GM12878 (cell line): Measurements from ENCODE around the gene ZNF768. TPM values are rescaled to one million over a fixed set of nuclear protein-coding genes. Genes with fewer than 3 reads are reported as not detected.
A peak's percentile ranks its signal among the peaks of the same experiment; 100 is the strongest.

Experiments used
- ATAC-seq: fragments of 200-7000 bp; cut with Tn5 transposase; 3 replicates; pipeline ENCODE4 v1.9.1; 2020; ENCODE audit warnings: mild to moderate bottlenecking, moderate library complexity
- BruUV-seq: library from RNA; stranded (reverse); fragments of 400-500 nt; replicated peaks from 2 replicates; lab custom pipeline; 2021; lab: Mats Ljungman, UMichigan
- CTCF ChIA-PET: fragments of 300-600 bp; sonication (Branson Sonifier 250); formaldehyde crosslinking; extraction: SDS; loops from one replicate; lab custom pipeline; 2021; ENCODE audit warnings: inconsistent platforms; lab: Yijun Ruan, JAX
- POLR2A ChIA-PET: fragments of 350-600 bp; formaldehyde crosslinking; extraction: SDS; loops from one replicate; lab custom pipeline; 2021; ENCODE audit warnings: inconsistent platforms; lab: Charles Lee
- RAD21 ChIA-PET: fragments of 300-600 bp; sonication (Branson Sonifier 250); formaldehyde crosslinking; loops from one replicate; lab custom pipeline; 2023; ENCODE audit warnings: antibody characterized with exemption; ENCODE audit not compliant: unreplicated experiment; lab: Charles Lee
- SMC1A ChIA-PET: fragments of 300-600 bp; sonication (Branson Sonifier 250); formaldehyde crosslinking; loops from one replicate; lab custom pipeline; 2023; ENCODE audit not compliant: unreplicated experiment, uncharacterized antibody; lab: Charles Lee
- DNase-seq: peaks from one replicate; pipeline ENCODE4 v3.0.0-alpha.2; 2011; ENCODE audit warnings: low read depth, low spot score
- FAIRE-seq: peaks from 3 replicates; lab custom pipeline; 2011; peaks lifted over from hg19 to GRCh38; lab: Jason Lieb, UNC
- H2AFZ ChIP-seq: 2 replicates; pipeline ENCODE4 v1.6.0; 2011; ENCODE audit warnings: low read depth, low read length, control low read depth; ENCODE audit not compliant: control insufficient read depth
- H3K27ac ChIP-seq: 2 replicates; pipeline ENCODE4 v1.5.1; 2011; ENCODE audit warnings: control low read depth; ENCODE audit not compliant: control insufficient read depth, insufficient read depth
- H3K27me3 ChIP-seq, 2 experiments: replicated peaks in 1 of 2; 2 replicates each; pipeline versions ENCODE4 v1.6.0 to v1.6.1; 2011; ENCODE audit warnings: low read length in 1 of 2; ENCODE audit not compliant: control insufficient read depth in 2 of 2, insufficient read depth in 2 of 2
- H3K36me3 ChIP-seq, 2 experiments: 2 replicates each; pipeline ENCODE4 v1.5.1; 2011; ENCODE audit warnings: low read length in 1 of 2; ENCODE audit not compliant: control insufficient read depth in 2 of 2, insufficient read depth in 2 of 2
- H3K4me1 ChIP-seq: 2 replicates; pipeline ENCODE4 v1.6.1; 2011; ENCODE audit warnings: mild to moderate bottlenecking, low read length, moderate library complexity, mixed read lengths; ENCODE audit not compliant: control insufficient read depth, insufficient read depth
- H3K4me2 ChIP-seq: 2 replicates; pipeline ENCODE4 v1.6.0; 2011; ENCODE audit warnings: control low read depth; ENCODE audit not compliant: control insufficient read depth, insufficient read depth
- H3K4me3 ChIP-seq: fragments of 200-600 bp; sonication (generic); 2 replicates; pipeline ENCODE4 v1.5.1; 2016
- H3K79me2 ChIP-seq: 2 replicates; pipeline ENCODE4 v1.6.0; 2011; ENCODE audit warnings: low read length; ENCODE audit not compliant: control insufficient read depth, insufficient read depth
- H3K9ac ChIP-seq: 2 replicates; pipeline ENCODE4 v1.8.0; 2011; ENCODE audit warnings: low read length, control low read depth, mixed read lengths; ENCODE audit not compliant: control insufficient read depth, insufficient read depth
- H3K9me3 ChIP-seq: replicated peaks from 3 replicates; pipeline ENCODE4 v1.5.1; 2011; ENCODE audit warnings: mild to moderate bottlenecking, low read length; ENCODE audit not compliant: control insufficient read depth, insufficient read depth
- H4K20me1 ChIP-seq: 2 replicates; pipeline ENCODE4 v1.6.0; 2011; ENCODE audit not compliant: control insufficient read depth, insufficient read depth
- EED ChIP-seq: sonication (generic); IDR thresholded peaks from 2 replicates; pipeline ENCODE4 v1.6.1; 2016; ENCODE audit warnings: antibody characterized with exemption, low read depth
- ETV6 ChIP-seq, 2 experiments: fragments of 450-650 bp in 1 of 2; IDR thresholded peaks in 1 of 2; conservative IDR thresholded peaks in 1 of 2; 2 replicates each; pipeline ENCODE4 v1.6.1; 2014; ENCODE audit warnings: antibody characterized with exemption in 1 of 2, borderline replicate concordance in 1 of 2, low read depth in 1 of 2, mild to moderate bottlenecking in 1 of 2, moderate library complexity in 1 of 2
- IRF5 ChIP-seq: fragments of 450-650 bp; IDR thresholded peaks from 2 replicates; pipeline ENCODE4 v1.6.1; 2017; ENCODE audit warnings: borderline replicate concordance
- NBN ChIP-seq: fragments of 450-650 bp; IDR thresholded peaks from 2 replicates; pipeline ENCODE4 v1.6.1; 2016
- PAX8 ChIP-seq: fragments of 450-650 bp; IDR thresholded peaks from 2 replicates; pipeline ENCODE4 v1.6.1; 2017; ENCODE audit warnings: mild to moderate bottlenecking, moderate library complexity
- PRDM15 ChIP-seq: fragments of 450-650 bp; formaldehyde crosslinking; IDR thresholded peaks from 2 replicates; pipeline ENCODE4 v1.4.0; 2020; ENCODE audit warnings: mild to moderate bottlenecking, moderate library complexity
- RBBP5 ChIP-seq: fragments of 200-600 bp; sonication (generic); conservative IDR thresholded peaks from 2 replicates; pipeline ENCODE4 v1.6.1; 2016
- REST ChIP-seq: IDR thresholded peaks from 2 replicates; pipeline ENCODE4 v1.6.1; 2012; ENCODE audit warnings: mild to moderate bottlenecking, low read depth, low read length
- TAF1 ChIP-seq: IDR thresholded peaks from 2 replicates; pipeline ENCODE4 v1.6.1; 2011; ENCODE audit warnings: mild to moderate bottlenecking, low read depth, low read length, borderline replicate concordance
- ZNF592 ChIP-seq: fragments of 450-650 bp; IDR thresholded peaks from 2 replicates; pipeline ENCODE4 v1.6.1; 2017; ENCODE audit warnings: mild to moderate bottlenecking, moderate library complexity
- WGBS: methylation state at CpG from one replicate; pipeline ENCODE4 v1.1.6; 2016; ENCODE audit warnings: low lambda C conversion rate; ENCODE audit not compliant: insufficient replicate concordance, insufficient coverage; ENCODE audit errors: missing lambda C conversion rate; 5-methylcytosine and 5-hydroxymethylcytosine counted together
- in situ Hi-C: fragments of 300-500 bp; cut with MboI; formaldehyde crosslinking; loops from 9 replicates; pipeline ENCODE4 v1.14.3; 2018; ENCODE audit warnings: mixed read lengths
- intact Hi-C: fragments of 100-400 bp; cut with micrococcal nuclease; formaldehyde crosslinking; loops from one replicate; pipeline ENCODE4 v1.14.2; 2022; ENCODE audit not compliant: unreplicated experiment
- polyA plus RNA-seq, 11 experiments: library from polyadenylated mRNA; depleted of rRNA in 4 of 11; unstranded in 6 of 11; stranded (reverse) in 5 of 11; fragments of >200 nt; fragmentation: Nextera tagmentation in 4 of 11; fragmentation: Illumina TruSeq in 1 of 11; extraction: Ambion mirVana in 4 of 11; extraction: Trizol in 1 of 11; gene quantifications; 1 replicate in 1 of 11; 2 replicates in 10 of 11; pipeline versions ENCODE4 v1.2.1 to v1.2.3, GENCODE V29; 2011 to 2016; ENCODE audit warnings: inconsistent platforms in 2 of 11, missing spikeins in 2 of 11, low read depth in 1 of 11
- total RNA-seq, 4 experiments: library from RNA; depleted of rRNA in 3 of 4; stranded (reverse); fragments of >200 nt in 3 of 4; fragmentation: Illumina TruSeq in 1 of 4; extraction: Trizol in 1 of 4; gene quantifications; 2 replicates each; pipeline versions ENCODE4 v1.2.1 to v1.2.3, GENCODE V29; 2013 to 2021

ZNF768 gene
- total and polyA plus RNA-seq, 10 of the 15 experiments (the other 5 are each of a cell fraction or from before 2014, with no cell fraction given), result 0.05 to 23.1 (median 9.1) TPM

GRCh38 chr16:30474074-30474452, 52.3 kb downstream of the ZNF768 start:
- POLR2A ChIA-PET, result interaction anchor here (0.6 to 11.0 kb wide), 12 partner anchors 10 to 225 kb away, joined by 3 to 367 read pairs (median 5); partner anchors contain the start of gene SRCAP
- in situ Hi-C loops, result loop anchor here (25.0 kb wide), 1 partner anchor 1413 kb away; no protein-coding TSS in a partner anchor
- ATAC-seq, result no peak
- peaks cover 40% of the 10 kb centered on the region for H3K4me1 ChIP-seq
- SMC1A ChIA-PET, result interaction anchor here (1.0 to 11.2 kb wide), 7 partner anchors 21 to 124 kb away, joined by 5 to 431 read pairs (median 12); partner anchors contain the start of genes DCTPP1, SEPHS2, ZNF747 and ZNF764
- peak overlapping the region; percentile 90 for H3K27ac ChIP-seq
- H3K4me2 ChIP-seq, result peak overlapping the region; percentile 95
- no peaks in the 10 kb centered on the region for H3K27me3 ChIP-seq
- H3K4me3 ChIP-seq, result peak overlapping the region; percentile 96
- H3K9me3 ChIP-seq, result no peaks in the 10 kb centered on the region
- H3K79me2 ChIP-seq, result peaks cover 27% of the 10 kb centered on the region
- no TSS peak for BruUV-seq
- H3K36me3 ChIP-seq, result peaks cover 4% of the 10 kb centered on the region in 2 experiments; a peak in 2 of 4 replicates
- no peak for FAIRE-seq
- intact Hi-C loops, result no loop called here
- 19% methylated on average over 27 of the region's 35 CpGs for WGBS
- no peaks in the 10 kb centered on the region for H4K20me1 ChIP-seq
- H2AFZ ChIP-seq, result no peak overlapping the region
- CTCF ChIA-PET, result interaction anchor here (0.7 to 7.5 kb wide), 8 partner anchors 9 to 125 kb away, joined by 3 to 125 read pairs (median 9); partner anchors contain the start of genes DCTPP1 and ZNF747
- DNase-seq, result no peak
- RAD21 ChIA-PET, result interaction anchor here (1.0 to 11.0 kb wide), 10 partner anchors 15 to 220 kb away, joined by 3 to 307 read pairs (median 6); partner anchors contain the start of genes DCTPP1, ZNF747 and ZNF764
- peak overlapping the region; percentile 93 for H3K9ac ChIP-seq
- TF ChIP-seq ETV6 (conservative IDR thresholded peaks at IDR 0.05 in 1 of 2, IDR thresholded peaks at IDR 0.05 in 1 of 2; ENCODE audit: borderline replicate concordance in 1 of 2, low read depth in 1 of 2) (no peak), PRDM15 (CRISPR knock-in tag) (no peak), NBN (no peak), REST (no peak), TAF1 (no peak), RBBP5 (no peak), PAX8 (no peak), IRF5 (no peak), EED (no peak), ZNF592 (peak; percentile 39; the same call in 1 of the 2 replicates)
